Stimulated activated naive CD8-positive, alpha-beta T cell treated with anti-CD3 and anti-CD28 coated beads, Interleukin-15, Interleukin-2, amounts not matched to agents 100 ng/mL and 50 ng/mL, for 24 hours (primary cell): ENCODE data around the gene EFCAB6.

ENCODE experiments used
- H3K27ac Mint-ChIP-seq: one replicate; pipeline ENCODE4 v1.8.0; 2021; ENCODE audit warnings: mild to moderate bottlenecking, mixed read lengths
- H3K27me3 Mint-ChIP-seq: one replicate; pipeline ENCODE4 v1.8.0; 2021; ENCODE audit warnings: mixed read lengths
- H3K36me3 Mint-ChIP-seq: one replicate; pipeline ENCODE4 v1.8.0; 2021; ENCODE audit warnings: low read depth, mixed read lengths
- H3K4me1 Mint-ChIP-seq: one replicate; pipeline ENCODE4 v1.8.0; 2021; ENCODE audit warnings: low read depth, mixed read lengths
- H3K4me3 Mint-ChIP-seq: one replicate; pipeline ENCODE4 v1.8.0; 2021; ENCODE audit warnings: mild to moderate bottlenecking, mixed read lengths
- H3K9me3 Mint-ChIP-seq: one replicate; pipeline ENCODE4 v1.8.0; 2021; ENCODE audit warnings: mixed read lengths

EFCAB6 gene

DNA sequence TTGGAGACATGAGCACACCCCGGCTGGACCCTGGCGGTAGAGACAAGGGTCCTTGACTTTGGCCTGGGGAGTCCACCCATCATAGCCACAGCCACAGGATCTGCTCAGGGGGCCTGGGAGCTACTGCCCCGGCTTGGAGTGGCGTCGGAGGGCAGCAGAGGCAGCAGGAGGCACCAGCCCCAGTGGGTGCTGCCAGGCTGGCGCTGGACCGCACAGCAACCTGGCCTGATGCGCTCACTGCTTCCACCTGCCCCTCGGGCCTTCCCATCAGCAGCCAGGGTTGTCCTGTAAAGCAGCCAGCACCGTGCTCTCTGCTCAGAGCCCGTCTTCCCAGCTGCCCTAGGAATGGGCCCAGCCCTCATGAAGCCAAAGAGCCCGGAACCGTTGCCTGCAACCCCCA is 28.3 kb upstream of the EFCAB6 start:
- H3K27me3 Mint-ChIP-seq: peaks cover 2% of the 10 kb centered on the region
- no peaks in the 10 kb centered on the region for H3K36me3 Mint-ChIP-seq
- no peak overlapping the region for H3K4me3 Mint-ChIP-seq
- H3K9me3 Mint-ChIP-seq: no peaks in the 10 kb centered on the region
- H3K27ac Mint-ChIP-seq: no peak overlapping the region
- no peaks in the 10 kb centered on the region for H3K4me1 Mint-ChIP-seq

GRCh38 chr22:43839781-43840180 is 27.7 kb upstream of the EFCAB6 start:
- Mint-ChIP-seq H3K4me1 (no peaks in the 10 kb centered on the region), H3K27ac (no peak overlapping the region), H3K4me3 (no peak overlapping the region), H3K27me3 (peaks cover 5% of the 10 kb centered on the region), H3K36me3 (no peaks in the 10 kb centered on the region), H3K9me3 (no peaks in the 10 kb centered on the region)

- H3K4me3 Mint-ChIP-seq: no peak overlapping the region
- H3K27ac Mint-ChIP-seq: no peak overlapping the region
- H3K36me3 Mint-ChIP-seq: no peaks in the 10 kb centered on the region
- no peaks in the 10 kb centered on the region for H3K4me1 Mint-ChIP-seq
- no peaks in the 10 kb centered on the region for H3K9me3 Mint-ChIP-seq
- H3K27me3 Mint-ChIP-seq: peaks cover 5% of the 10 kb centered on the region
Measured at GRCh38 chr22:43838571-43839307, 26.6 kb upstream of the EFCAB6 start.

DNA sequence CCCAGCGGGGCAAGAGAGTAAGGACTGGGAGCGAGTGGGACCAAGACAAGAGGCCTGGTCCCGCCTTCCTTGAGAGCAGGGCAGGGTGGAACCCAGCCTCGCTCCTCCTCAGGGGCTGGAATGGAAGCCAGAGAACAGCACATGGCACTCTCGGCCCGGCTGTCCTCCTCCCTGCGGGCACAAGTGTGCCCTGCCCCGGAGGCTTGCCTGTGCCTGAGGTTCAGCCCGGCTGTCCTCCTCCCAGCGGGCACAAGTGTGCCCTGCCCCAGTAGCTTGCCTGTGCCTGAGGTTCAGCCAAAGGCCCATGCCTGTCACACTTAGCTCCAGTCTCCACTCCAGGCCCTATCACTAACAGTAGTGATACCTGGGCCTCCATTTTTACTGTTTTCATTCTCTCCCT is 26.1 kb upstream of the EFCAB6 start:
- H3K36me3 Mint-ChIP-seq: no peaks in the 10 kb centered on the region
- peaks cover 5% of the 10 kb centered on the region for H3K27me3 Mint-ChIP-seq
- no peak overlapping the region for H3K27ac Mint-ChIP-seq
- H3K4me1 Mint-ChIP-seq: no peaks in the 10 kb centered on the region
- no peak overlapping the region for H3K4me3 Mint-ChIP-seq
- H3K9me3 Mint-ChIP-seq: no peaks in the 10 kb centered on the region

DNA sequence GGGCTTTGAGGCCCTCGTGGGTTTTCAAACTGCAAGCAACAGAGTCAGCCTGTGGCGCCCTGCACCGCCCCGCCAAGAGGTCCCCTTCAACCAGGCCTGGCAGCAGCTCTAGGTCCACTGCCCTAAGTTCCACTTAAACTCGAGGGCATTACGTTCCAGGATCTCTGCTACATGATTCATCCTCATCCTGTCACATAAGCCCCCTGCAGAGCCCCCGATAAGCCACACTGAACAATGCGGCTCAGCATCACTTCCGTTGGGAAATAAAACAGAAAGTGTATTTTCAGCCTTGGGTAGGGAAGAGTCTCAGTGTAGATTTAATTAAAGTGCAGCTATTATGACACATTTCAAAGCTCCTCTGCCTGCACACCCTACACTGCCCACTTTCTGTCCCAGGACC is 25.6 kb upstream of the EFCAB6 start:
- no peak overlapping the region for H3K27ac Mint-ChIP-seq
- H3K36me3 Mint-ChIP-seq: no peaks in the 10 kb centered on the region
- H3K4me1 Mint-ChIP-seq: no peaks in the 10 kb centered on the region
- H3K4me3 Mint-ChIP-seq: no peak overlapping the region
- no peaks in the 10 kb centered on the region for H3K9me3 Mint-ChIP-seq
- peaks cover 5% of the 10 kb centered on the region for H3K27me3 Mint-ChIP-seq

GRCh38 chr22:43835736-43836135 is 23.6 kb upstream of the EFCAB6 start:
- Mint-ChIP-seq H3K9me3 (no peaks in the 10 kb centered on the region), H3K4me3 (no peak overlapping the region), H3K27ac (no peak overlapping the region), H3K27me3 (peaks cover 5% of the 10 kb centered on the region), H3K36me3 (no peaks in the 10 kb centered on the region), H3K4me1 (no peaks in the 10 kb centered on the region)

DNA sequence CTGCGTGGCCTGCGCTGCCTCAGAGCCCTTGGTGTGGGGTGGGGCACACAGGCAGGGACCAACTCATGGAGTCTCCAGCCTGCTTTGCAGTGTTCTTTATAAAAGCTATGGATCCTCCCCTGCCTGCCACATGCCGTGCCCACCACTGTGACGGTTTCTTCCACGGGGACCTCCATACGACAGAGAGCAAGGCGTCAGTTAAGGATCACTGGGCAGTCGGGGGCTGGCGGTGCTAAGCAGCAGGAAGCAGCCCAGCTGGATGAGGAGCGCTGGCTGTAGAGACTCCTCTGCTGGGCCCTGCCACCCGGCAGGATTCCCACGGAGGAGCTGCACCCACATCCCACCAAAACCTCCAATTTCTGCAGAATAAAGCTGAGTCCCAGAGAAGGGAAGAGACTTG is 23.1 kb upstream of the EFCAB6 start:
- Mint-ChIP-seq H3K4me1 (no peaks in the 10 kb centered on the region), H3K27ac (no peak overlapping the region), H3K36me3 (no peaks in the 10 kb centered on the region), H3K27me3 (peaks cover 5% of the 10 kb centered on the region), H3K9me3 (no peaks in the 10 kb centered on the region), H3K4me3 (no peak overlapping the region)

DNA sequence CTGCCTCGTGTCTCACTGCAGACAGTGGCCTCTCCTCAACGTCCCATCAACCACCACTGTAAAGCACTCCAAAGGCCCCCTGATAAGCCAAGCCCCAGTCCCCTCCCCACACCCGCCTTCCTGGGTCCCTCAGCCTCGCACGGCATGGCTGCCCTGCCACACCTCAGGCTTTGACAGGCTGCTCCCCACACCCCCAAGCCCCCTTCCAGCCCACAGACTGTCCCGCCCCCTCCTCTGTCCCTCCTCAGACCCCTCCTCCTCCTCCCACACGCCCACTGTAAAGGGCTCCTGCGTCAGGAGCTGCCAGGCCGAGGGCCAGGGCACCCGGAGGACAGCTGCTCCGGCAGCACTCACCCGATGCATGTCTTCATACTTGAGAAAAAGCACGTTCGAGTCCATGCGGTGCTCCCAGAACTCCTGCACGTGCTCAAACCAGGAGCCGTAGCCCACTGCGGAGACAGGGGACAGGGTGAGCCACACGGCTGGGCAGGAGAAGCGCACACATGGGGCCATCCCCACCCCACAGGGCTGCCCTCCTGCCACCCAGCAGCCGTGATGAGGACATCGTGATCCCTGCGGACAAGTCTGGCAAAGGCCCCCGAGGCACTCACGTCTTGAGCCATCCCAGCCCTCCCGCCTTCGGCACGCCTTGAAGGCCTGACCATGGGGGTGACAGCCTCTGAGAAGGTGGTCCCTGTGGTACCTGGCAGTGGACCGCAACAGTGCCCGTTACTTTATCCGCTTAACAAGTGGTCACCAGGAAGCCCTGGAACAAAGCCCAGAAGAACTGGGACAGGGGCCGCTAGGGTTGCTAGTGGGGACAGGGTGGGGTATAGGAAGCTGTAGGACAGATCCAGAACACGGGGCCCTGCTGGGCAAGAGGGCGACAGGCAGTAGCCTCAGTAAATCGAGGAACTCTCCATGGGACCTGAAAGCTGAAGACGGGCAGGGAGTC is 21.5 kb upstream of the EFCAB6 start:
- no peaks in the 10 kb centered on the region for H3K36me3 Mint-ChIP-seq
- no peak overlapping the region for H3K27ac Mint-ChIP-seq
- no peaks in the 10 kb centered on the region for H3K9me3 Mint-ChIP-seq
- no peak overlapping the region for H3K4me3 Mint-ChIP-seq
- peaks cover 5% of the 10 kb centered on the region for H3K27me3 Mint-ChIP-seq
- no peaks in the 10 kb centered on the region for H3K4me1 Mint-ChIP-seq

DNA sequence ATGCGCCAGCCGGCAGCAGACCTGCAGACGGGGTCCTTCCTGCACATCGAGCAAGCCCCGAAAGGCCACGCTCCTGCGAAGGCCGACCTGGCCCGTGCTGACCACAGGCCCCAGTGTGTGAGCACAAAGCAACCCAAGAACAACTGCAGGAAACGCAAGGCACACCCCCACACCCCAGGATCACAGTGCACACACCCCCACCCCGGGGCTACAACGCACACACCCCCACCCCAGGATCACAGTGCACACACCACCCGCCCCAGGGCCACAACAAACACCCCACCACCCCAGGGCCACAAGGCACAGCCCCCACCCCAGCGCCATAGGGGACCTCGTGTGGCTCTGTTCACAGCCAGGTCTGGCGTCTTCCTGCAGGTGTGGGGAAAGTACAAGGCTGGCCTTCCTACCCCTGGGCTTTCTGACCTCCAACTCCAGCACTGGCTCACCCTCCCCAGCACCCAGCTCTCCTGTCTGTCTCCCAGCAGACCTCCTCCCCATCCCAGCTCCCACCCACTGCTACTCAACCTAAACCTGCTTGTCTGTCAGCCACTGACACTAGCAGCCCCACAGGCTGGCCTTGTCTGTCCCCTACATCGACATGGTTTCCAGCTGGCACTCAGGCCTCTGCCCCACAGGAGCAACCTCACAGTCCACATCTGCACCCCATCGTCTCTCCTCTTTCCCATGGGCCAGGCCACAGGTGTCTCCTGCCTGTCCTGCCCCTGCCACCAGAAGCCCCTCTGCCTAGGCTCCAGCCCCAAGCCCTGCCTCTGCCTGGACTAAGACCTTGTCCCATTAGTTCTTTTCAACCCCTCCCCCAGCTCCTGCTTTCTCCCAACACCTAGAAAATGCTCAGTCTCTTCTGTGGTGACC is 20.5 kb upstream of the EFCAB6 start:
- Mint-ChIP-seq H3K27ac (no peak overlapping the region), H3K27me3 (peaks cover 5% of the 10 kb centered on the region), H3K36me3 (no peaks in the 10 kb centered on the region), H3K4me3 (no peak overlapping the region), H3K9me3 (no peaks in the 10 kb centered on the region), H3K4me1 (no peaks in the 10 kb centered on the region)

DNA sequence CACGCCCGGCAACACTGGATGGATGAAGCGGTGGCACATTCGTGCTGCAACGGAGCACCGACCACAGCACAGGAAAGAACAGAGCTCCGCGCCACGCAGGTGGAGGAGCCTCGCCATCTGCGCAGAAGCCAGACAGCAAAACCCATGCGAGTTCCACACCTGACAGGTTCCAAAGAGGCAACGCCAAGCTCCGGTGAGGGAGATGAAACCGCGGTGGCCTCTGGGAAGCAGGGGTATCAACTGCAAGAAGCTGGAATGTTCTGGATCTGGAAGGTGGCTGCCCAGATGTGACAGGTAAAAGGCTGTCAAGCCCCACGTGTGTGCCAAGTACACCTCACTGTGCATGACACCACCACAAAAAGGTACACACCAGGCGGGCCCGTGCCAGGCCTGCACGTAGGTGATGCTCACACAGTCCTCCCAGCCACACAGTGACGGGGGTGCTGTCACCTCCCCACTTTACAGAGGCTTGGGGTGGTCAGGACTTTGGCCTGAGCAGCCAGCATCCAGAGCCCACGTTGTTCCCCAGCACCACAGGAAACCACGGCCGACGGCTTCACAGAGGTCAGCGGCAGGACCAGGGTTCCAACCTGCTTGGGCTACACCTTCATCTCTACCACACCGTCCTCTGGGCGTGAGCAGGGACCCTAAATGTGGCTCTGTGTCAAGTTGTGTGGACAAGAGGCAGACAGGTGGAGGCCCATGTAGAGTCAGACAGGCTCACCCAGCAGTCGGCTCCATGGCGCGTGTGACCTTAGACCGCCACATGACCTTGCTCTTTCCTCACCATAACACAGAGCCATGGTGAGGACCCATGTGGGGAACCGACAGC is 19.7 kb upstream of the EFCAB6 start:
- no peaks in the 10 kb centered on the region for H3K9me3 Mint-ChIP-seq
- peaks cover 5% of the 10 kb centered on the region for H3K27me3 Mint-ChIP-seq
- no peak overlapping the region for H3K27ac Mint-ChIP-seq
- H3K4me3 Mint-ChIP-seq: no peak overlapping the region
- no peaks in the 10 kb centered on the region for H3K36me3 Mint-ChIP-seq
- no peaks in the 10 kb centered on the region for H3K4me1 Mint-ChIP-seq

- no peaks in the 10 kb centered on the region for H3K36me3 Mint-ChIP-seq
- no peaks in the 10 kb centered on the region for H3K9me3 Mint-ChIP-seq
- peaks cover 5% of the 10 kb centered on the region for H3K27me3 Mint-ChIP-seq
- H3K27ac Mint-ChIP-seq: no peak overlapping the region
- no peak overlapping the region for H3K4me3 Mint-ChIP-seq
- no peaks in the 10 kb centered on the region for H3K4me1 Mint-ChIP-seq
Measured at GRCh38 chr22:43830931-43831560, 18.9 kb upstream of the EFCAB6 start.

DNA sequence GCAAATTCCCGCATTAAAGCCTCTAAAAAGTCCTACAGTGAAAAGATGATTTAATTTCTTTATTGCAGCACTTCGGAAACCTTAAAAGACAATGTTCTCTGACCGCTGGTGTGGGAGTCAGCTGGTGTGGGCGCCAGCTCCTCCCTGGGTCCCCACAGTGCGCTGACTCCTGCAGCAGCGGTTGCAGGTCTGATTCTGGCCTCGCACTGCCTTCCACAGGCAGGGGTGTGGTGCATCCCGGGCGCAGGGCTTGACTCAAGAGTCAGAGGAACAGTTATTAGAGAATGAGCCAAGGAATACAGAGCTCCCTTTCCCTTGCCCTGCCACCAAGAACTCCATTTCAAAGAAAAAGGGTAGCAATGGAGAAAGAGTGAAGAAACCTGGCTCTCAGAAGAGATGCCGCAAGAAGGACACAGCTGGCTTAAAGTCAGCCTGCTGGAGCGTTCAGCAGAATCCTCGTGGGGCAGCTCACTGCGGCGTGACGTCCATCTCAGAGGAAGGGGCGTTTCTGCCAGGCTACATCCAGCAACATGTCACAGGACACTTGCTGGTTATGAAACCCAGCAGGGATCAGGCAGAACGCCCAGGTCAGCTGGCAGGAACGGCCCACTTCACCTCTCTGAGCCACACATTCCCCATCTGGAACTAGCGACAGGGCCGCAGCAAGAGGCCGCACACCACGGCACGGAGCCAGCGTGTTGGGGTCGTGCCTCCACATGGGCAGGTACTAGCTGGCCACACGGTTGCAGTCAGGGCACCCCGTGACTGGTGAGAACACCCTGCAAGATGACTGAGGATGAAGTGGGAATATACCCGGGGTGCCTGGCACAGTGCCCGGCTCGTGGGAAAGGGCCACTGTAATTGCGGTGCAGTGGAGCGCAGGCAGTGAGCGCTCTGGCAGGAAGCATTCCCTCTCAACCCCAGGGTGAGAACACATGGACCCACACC is 18.1 kb upstream of the EFCAB6 start:
- no peaks in the 10 kb centered on the region for H3K36me3 Mint-ChIP-seq
- peaks cover 6% of the 10 kb centered on the region for H3K27me3 Mint-ChIP-seq
- H3K9me3 Mint-ChIP-seq: no peaks in the 10 kb centered on the region
- H3K4me1 Mint-ChIP-seq: no peaks in the 10 kb centered on the region
- no peak overlapping the region for H3K27ac Mint-ChIP-seq
- H3K4me3 Mint-ChIP-seq: no peak overlapping the region
